HL-60/S4 treated with phorbol 12-myristate 13-acetate at 8.2 ng/mL for 4 days and 3 days (cell line): ENCODE data around the gene ADAMTS4.

Experiments
- in situ Hi-C: fragments of 300-500 bp; cut with MboI; formaldehyde crosslinking; loops from 2 replicates; pipeline ENCODE4 v1.15.0; 2022; ENCODE audit warnings: low sequenced_read_pairs

The ADAMTS4 gene

DNA sequence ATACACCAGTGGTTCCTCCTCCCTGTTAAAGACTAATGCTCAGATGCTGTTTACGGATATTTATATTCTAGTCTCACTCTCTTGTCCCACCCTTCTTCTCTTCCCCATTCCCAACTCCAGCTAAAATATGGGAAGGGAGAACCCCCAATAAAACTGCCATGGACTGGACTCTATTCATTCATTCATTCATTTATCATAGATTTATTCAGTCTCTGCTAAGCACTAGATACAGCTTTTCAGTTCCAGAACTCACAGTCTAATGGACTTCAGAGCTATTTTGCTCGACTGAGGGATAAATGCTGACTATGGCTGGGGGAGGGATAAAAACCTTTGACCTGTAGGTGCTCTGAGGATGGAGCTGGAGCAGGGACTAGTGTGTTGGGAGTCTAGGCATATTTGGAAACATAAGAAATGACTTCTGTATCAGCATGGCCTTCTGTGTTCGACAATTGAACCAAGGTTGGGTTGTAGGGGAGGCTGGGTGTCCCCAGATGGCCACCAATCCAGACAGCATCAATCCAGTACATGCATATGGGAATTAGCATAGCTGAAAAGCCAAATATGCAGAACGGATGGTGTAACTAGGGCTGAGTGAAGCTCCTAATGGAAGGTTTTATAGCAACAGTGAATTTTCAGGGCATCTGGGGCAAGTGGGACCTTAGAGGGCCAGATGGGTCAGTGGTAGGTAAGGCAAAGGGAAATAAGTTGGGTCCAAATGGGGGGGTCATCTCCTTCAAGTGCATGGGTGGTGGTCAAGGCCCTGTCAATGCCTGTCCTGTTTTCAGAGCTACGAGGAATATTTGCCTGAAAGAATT lies 20.4 kb upstream of the ADAMTS4 start:
- in situ Hi-C loops = loop anchor here (25.0 kb wide), 1 partner anchor 143 kb away; the partner anchor contains the start of gene CFAP126

DNA sequence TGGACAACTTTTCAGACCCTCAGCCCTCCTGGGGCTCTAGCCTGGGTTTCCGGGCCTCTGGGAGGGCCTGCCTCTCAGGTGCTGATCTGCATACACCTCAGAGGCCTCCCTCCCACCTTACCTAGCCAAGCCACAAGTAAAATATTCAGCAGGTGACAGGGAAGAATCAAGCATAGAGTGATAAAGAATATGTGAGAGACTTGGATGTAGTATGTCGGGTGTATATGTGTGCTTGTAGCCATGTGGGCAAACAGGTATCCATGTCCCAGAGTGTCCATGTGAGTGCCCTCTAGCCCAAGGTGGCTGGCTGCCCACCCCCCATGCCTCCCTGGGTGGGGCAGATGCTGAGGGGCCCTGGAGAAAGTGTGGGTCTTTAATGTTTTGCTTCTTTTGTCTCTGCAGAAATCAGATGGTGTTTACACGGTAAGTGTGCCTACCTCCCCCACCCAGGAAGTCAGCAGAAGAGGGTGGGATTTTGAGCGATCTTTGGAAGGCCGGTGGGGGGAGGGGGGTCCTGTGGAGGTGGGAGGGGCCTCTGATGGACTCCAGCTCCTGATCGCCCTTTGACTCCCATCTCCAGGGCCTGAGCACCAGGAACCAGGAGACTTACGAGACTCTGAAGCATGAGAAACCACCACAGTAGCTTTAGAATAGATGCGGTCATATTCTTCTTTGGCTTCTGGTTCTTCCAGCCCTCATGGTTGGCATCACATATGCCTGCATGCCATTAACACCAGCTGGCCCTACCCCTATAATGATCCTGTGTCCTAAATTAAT lies 19.6 kb upstream of the ADAMTS4 start:
- in situ Hi-C loops = loop anchor here (25.0 kb wide), 1 partner anchor 144 kb away; the partner anchor contains the start of gene CFAP126

DNA sequence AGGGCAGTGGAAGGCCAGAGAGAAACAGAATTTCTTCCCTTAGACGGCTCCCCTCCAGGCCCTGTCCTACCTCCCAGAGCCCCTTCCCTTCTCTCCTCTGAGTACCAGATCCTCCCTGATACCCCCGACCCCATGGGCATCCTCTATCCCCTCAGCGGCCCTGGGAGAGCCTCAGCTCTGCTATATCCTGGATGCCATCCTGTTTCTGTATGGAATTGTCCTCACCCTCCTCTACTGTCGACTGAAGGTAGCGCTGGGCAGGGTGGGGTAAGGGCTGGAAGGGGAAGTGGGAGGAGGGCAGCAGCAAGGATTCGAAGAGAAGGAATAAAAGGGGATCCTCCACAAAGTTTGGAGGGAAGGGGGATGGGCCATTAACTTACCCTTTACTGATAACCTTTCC lies 19.0 kb upstream of the ADAMTS4 start:
- in situ Hi-C loops = loop anchor here (25.0 kb wide), 1 partner anchor 144 kb away; the partner anchor contains the start of gene CFAP126

DNA sequence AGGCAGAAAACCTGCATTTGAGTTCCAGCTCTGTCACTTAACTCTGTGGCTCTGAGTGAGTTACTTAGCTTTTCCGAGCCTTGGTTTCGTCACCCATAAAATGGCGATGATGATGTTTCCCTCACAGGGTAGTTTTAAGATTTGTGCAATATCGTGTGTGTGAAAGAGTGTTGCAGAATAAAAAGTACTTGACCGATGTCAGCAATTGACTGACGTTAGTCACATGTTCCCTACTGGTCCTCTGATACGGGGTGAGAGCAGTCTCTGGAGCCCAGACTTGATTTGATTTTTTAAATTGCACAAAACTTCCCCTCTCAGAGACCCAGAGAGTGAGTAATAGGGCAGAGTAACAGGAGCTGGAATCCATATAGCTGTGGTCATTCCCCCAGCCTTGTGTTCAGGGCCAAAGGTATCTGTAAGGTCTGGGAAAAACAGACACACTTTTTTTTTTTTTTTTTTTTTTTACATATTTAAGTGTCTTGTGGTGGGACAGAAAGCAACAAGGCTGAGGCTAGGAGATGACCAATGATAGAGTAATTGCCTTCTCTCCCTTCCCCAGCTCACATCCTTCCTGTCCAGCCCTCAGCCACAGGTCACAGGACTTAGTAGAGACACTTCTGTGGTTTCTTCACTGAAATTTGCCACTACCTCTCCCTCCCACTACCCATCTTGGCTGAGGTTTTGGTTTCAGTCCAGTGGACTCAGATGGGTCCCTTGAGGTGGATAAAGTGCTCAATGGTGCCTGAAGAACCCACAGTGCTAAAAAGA lies 18.3 kb upstream of the ADAMTS4 start:
- in situ Hi-C loops = loop anchor here (25.0 kb wide), 1 partner anchor 145 kb away; the partner anchor contains the start of gene CFAP126

DNA sequence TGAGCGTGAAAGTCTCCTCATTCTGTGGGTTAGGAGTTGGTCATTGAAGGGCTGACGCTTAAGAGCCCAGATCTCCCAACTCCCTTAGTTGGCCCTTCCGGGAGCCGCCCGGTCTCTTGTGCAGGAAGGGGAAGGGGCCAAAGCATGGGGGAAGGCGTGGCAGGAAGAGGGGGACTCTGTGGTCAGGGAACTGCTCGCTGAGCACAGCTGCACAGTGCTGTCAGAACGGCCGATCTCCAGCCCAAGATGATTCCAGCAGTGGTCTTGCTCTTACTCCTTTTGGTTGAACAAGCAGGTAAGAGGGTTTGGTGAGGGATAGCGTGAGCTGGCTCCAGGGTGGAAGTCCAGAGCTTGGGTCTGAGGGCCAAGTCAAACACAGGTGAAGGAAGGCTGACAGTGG lies 16.2 kb upstream of the ADAMTS4 start, which contains the start of gene FCER1G:
Gene FCER1G, plus strand, starts transcription at position 220 of the 400 bp plus-strand sequence. Its CDS starts 27 bp downstream, at position 247.
- in situ Hi-C loops = loop anchor here (25.0 kb wide), 1 partner anchor 147 kb away; the partner anchor contains the start of gene CFAP126

DNA sequence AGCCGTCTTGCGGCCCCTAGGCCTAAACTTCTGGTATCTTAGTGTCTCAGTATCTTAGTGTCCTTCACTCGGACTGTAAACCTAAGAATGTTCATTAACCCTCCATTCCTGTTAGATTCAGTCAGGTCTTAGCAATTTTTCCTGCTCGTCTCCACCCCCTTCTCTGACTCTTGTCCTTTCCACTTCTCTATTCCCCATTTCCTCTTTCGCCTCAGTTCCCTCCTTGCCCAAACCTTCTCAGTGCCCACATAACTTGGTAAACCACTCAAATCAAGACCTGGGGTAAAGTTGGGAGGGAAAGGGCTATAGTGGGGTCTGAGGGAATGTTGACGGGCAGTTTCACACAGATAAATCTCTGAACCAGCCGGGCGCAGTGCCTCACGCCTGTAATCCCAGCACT lies 15.5 kb upstream of the ADAMTS4 start:
- in situ Hi-C loops = loop anchor here (25.0 kb wide), 1 partner anchor 148 kb away; the partner anchor contains the start of gene CFAP126

DNA sequence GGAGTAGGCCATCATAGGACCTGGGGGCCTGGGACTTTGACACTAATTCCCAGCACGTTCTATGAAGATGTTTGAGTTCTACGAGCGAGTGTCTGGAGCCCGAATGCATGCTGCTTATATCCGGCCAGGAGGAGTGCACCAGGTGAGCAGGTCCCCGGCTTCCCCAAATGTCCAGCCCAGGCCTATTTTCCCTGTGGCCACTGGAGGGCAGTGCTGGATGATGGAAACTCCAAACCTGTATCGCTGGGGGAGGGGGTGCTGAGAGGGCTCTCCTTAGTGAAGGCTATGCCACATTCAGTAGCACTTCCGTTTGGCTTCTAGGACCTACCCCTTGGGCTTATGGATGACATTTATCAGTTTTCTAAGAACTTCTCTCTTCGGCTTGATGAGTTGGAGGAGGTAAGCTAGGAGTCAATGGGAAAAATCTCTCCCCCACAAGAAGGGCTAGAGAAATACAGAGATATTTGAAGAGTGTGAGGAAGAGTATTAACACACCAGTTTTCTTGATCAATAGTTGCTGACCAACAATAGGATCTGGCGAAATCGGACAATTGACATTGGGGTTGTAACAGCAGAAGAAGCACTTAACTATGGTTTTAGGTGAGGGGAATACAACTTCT lies 11.0 kb upstream of the ADAMTS4 start:
- in situ Hi-C loops = loop anchor here (25.0 kb wide), 1 partner anchor 152 kb away; the partner anchor contains the start of gene CFAP126

DNA sequence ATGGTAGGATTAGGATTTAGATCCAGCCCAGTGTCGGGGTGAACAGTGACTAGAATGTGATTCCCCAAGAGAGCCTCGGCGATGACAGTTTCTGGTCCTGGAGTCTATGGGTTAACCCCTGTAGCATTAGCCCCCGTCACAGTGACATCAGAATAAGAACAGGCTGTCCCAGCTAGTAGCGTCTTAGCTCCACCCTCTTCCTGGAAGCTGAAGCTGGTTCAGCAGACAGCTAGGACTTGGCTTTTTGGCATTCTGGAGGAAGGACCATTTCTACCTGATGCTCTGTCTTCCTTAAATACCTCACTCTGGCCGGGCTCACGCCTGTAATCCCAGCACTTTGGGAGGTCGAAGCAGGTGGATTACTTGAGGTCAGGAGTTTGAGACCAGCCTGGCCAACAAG lies 8.3 kb upstream of the ADAMTS4 start:
- in situ Hi-C loops = loop anchor here (25.0 kb wide), 1 partner anchor 155 kb away; the partner anchor contains the start of gene CFAP126

DNA sequence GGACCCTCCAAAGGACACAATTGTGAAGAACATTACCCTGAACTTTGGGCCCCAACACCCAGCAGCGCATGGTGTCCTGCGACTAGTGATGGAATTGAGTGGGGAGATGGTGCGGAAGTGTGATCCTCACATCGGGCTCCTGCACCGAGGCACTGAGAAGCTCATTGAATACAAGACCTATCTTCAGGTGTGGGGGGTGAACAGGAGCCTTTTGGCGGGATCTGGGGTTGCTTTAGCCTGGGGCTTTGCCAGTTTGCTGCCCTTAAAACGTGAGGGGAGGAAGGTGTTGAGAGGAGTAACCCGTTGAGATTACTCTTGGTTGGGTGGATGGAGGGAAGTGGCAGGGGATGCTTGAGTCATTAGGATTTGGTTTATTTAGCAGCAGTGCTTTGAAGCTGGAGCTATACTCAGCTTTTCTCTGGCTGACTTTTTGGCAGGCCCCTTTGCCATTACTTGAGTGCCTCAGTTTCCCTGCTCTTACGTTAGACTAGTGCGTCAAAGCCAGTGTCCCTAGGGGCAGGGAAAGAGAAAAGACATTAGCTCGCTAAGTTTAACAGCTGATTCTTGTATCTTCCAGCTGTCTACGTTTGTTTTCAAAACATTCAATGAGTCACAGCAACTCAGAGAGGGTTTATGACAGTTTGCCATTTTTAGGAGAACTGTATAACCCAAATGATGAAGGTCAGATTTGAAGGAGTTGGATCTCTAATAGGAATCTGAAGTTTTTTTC lies 7.7 kb upstream of the ADAMTS4 start:
- in situ Hi-C loops = loop anchor here (25.0 kb wide), 1 partner anchor 156 kb away; the partner anchor contains the start of gene CFAP126

DNA sequence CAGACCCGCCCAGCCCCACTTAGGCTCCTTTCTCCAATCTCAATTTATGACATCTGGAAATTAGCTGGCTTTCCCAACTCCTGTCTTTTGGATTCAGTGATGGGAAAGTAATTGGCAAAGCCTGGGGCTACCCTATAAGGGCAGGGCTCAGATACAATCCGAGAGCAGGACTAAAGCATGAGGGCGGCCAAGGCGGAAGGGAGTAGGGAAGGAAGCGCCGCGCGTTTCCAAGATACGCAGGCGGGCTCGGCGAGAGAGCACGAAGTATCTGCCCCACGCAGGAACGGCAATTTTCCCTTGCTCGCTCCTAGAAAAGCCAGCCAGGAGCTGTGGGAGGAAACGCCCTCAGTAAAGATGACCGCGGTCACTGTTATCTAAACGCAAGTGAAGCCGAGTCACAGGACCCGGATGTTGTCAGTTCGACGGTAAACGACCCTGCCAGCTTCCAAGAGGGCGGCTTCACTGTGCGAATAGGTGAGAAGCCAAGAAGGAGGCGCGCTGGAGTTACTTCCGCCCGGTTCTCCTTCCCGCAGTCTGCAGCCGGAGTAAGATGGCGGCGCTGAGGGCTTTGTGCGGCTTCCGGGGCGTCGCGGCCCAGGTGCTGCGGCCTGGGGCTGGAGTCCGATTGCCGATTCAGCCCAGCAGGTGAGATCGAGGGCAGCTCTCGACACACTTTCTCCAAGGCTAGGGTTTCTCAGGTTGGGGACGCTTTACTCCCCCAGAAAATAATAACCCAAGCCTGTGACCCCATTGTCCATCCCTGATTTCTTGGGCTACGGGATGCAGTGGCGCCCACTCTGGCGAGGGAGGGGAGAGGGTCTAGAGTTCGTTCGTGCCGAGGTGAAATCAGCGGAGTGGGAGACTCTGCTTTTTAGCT lies 3.2 kb upstream of the ADAMTS4 start, which contains the start of gene NDUFS2:
Gene NDUFS2, plus strand, starts transcription at position 532 of the 877 bp plus-strand sequence. Its CDS starts 19 bp downstream, at position 551.
- in situ Hi-C loops = loop anchor here (25.0 kb wide), 1 partner anchor 160 kb away; the partner anchor contains the start of gene CFAP126

DNA sequence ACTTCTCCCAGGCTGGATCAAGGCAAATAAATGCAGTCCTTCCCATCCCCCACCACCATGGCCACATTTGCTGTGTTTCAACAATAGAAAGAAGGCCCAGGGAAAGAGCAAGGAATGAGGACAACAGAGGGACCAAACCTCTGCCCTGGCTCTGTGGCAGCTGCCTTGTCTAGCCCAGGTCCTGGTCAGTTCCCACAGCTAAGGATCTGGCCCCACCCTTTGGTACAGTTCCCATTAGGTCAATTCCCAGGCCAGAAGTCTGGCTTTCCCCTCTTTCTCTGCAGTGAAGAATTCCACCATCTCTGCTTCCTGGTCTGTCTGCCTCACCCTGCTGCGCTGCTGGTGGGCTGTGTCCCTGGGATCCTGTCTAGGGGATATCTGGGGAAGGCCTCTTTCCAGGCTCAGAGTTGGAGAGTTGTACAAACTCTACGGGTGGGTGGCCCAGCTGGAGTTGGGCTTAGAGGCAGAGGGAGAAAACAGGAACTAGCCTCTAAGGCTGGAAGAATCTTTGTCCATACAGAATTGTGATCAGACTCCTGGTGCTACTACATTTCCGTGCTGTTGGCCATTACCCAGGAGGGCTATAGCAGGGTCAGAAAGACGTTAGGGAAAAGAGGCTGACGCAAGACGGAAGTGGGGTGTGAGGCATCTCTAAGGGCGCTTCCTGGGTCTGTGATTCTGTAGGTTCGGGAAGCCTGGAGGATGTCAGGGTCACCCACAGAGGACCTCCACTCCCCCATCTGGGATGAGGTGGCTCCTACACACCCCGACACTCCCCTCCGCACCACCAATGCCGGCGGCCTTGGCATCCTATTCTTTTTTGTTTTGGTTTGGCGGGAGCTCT lies 2.4 kb upstream of the ADAMTS4 start:
- in situ Hi-C loops = loop anchor here (25.0 kb wide), 1 partner anchor 161 kb away; the partner anchor contains the start of gene CFAP126

DNA sequence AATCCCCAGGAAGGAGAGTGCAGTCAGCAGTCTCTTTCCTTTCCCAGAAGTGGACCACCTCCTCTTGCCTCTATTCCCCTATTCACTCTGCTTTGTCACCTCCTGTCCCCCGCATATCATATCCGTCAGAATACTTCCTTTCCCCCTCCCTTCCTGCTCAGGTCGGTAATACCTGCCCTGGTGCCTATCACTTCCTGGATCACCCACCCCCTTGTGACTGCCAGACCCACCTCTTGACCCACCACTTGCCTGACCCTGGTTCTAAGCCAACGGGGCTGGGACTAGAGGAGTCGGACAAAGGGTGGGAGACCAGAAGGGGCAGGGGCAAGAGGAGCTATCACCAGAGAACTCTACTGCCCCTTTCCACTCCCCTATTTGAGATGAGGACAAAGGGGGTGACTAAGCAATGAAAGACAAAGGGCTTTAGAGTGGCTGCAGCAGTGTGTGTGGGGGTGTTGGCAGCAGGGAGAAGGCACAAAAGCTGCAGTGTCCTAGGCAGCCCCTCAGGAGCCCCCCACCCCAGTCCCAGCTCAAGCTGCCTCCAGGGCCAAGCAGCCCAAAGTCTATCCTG lies 1.7 kb upstream of the ADAMTS4 start:
- in situ Hi-C loops = loop anchor here (25.0 kb wide), 1 partner anchor 162 kb away; the partner anchor contains the start of gene CFAP126

DNA sequence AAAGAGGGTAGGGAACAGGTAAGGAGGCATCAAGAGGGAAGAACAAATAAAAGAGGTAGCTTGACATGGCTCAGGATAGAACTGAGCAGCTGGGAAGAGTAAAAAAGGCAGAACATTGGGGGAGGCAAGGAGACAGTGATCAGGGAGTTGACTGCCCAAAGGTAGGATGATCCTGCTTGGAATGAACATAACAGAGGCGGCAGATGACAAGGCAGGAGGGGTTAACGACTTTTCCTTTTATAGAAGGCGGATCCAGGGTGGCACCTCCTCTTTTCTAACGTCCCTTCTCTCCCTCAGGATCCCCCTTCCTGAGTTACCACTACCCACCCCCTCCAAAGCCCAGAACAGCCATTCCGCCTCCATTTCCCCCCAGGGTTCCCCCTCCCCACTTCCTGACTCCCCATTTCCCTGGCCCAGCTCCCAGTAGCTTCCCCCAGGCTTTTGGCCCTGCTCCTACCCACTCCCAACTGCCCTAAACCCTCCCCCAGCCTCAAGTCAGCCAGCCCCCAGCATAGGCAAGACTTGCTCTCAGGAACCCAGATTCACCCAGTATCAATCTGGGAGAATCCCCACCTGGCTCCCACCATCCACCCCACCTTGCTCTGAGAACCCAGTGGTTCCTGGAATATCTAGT lies 769 bp upstream of the ADAMTS4 start:
- in situ Hi-C loops = loop anchor here (25.0 kb wide), 1 partner anchor 163 kb away; the partner anchor contains the start of gene CFAP126

DNA sequence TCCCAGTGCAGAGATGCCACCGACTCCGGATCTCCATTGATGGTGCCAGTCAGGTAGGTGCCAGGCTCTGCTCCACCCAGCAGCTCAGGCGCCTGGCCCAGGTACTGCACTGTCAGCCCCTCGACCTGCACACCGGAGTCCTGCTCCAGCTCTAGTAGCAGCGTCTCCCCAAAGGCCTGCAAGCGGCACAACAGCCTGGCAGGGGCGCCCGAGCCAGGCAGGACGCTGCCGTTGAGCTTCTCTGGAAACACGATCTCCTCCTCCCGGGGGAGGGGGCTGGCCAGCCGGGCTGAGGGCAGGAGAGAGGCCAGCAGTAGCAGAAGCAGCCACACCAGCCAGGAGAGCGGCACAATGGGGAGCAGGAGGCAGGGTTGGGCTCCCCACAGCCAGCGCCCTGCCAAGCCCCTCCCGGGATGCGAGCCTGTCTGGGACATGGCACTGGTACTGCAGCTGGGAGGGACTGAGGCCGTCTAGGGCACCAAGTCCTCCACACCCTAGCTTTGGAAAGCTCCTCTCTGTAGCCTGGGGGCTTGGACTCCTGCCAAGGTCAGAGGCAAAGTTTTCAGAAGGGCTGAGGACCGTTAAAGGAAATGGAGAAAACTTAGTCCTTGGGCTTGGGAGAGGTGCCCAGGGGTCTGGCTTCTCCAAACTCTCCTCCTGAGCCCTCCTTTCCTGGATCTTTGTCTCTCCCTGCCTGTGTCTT lies 509 bp downstream of the ADAMTS4 start:
- in situ Hi-C loops = no loop called here

DNA sequence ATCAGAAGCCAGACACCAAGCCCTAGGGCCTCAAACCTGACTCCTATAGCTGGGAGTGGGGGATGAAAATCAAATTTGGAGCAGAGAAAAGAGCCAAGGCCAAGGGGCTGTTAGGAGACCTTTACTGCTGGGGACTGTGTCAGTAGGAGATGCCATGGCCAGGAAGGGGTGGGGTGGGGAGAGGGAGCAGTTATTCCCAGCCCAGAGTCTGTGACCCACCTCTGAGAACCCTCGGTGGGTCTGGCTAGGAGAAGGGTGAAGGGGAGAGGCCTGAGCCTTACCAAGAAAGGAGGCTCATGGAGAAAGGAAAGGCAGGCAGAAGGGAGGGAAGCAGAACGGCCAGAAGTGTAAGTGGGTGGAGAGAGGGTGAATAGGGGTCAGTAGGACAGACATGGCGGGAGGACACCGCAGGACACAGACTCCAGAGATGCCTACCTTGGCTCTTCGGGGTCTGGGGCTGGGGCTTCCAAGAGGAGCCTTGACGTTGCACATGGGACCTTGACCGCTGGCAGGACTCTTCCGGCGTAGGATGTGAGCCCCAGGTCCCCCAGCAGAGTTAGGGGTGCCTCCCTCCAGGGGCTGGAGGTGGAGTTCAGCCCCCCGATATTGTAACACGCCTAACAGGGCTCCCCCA lies 1.2 kb downstream of the ADAMTS4 start:
- in situ Hi-C loops = no loop called here
